Liver (tissue), 9 donors: ENCODE results near the gene COL15A1. TPM values are rescaled to one million over a fixed set of nuclear protein-coding genes. Genes with fewer than 3 reads are reported as not detected.

Experiments used
- DNase-seq: peaks from one replicate; pipeline ENCODE4 v3.0.0-alpha.2; 2017; ENCODE audit warnings: low spot score
- H3K27ac ChIP-seq, 2 donors: one replicate each; pipeline ENCODE4 v1.7.0; 2013; ENCODE audit warnings: inconsistent platforms in 2 of 2, low read length in 2 of 2, control low read depth in 1 of 2, low read depth in 1 of 2, mild to moderate bottlenecking in 1 of 2
- H3K27me3 ChIP-seq, 4 donors: one replicate each; pipeline versions ENCODE4 v1.6.1 to v1.7.0; 2013; ENCODE audit warnings: low read length in 3 of 4, inconsistent platforms in 1 of 4, mild to moderate bottlenecking in 1 of 4, moderate library complexity in 1 of 4; ENCODE audit not compliant: control insufficient read depth in 4 of 4, insufficient read depth in 4 of 4
- H3K36me3 ChIP-seq, 4 donors: one replicate each; pipeline versions ENCODE4 v1.6.1 to v1.7.0; 2013; ENCODE audit warnings: low read length in 3 of 4, mild to moderate bottlenecking in 3 of 4, low read depth in 1 of 4, moderate library complexity in 1 of 4; ENCODE audit not compliant: control insufficient read depth in 4 of 4, insufficient read depth in 3 of 4
- H3K4me1 ChIP-seq, 4 donors: one replicate each; pipeline versions ENCODE4 v1.6.1 to v1.7.0; 2013; ENCODE audit warnings: low read length in 3 of 4, mild to moderate bottlenecking in 3 of 4, moderate library complexity in 1 of 4; ENCODE audit not compliant: control insufficient read depth in 4 of 4, insufficient read depth in 4 of 4
- H3K4me3 ChIP-seq, 3 donors: one replicate each; pipeline versions ENCODE4 v1.6.1 to v1.7.0; 2013; ENCODE audit warnings: low read length in 3 of 3, control low read depth in 1 of 3, low read depth in 1 of 3, mild to moderate bottlenecking in 1 of 3
- H3K9ac ChIP-seq, 2 donors: one replicate each; pipeline ENCODE4 v1.7.0; 2013; ENCODE audit warnings: low read length in 2 of 2, mild to moderate bottlenecking in 2 of 2, moderate library complexity in 2 of 2, control low read depth in 1 of 2, low read depth in 1 of 2
- H3K9me3 ChIP-seq, 4 donors: one replicate each; pipeline versions ENCODE4 v1.6.1 to v1.7.0; 2013; ENCODE audit warnings: low read length in 3 of 4; ENCODE audit not compliant: control insufficient read depth in 4 of 4
- CTCF ChIP-seq: fragments of 150-350 bp; IDR thresholded peaks from 2 replicates; pipeline ENCODE4 v1.5.1; 2017; ENCODE audit warnings: improper control_type of control experiment, low read depth, low read length; ENCODE audit not compliant: missing input control
- EGR1 ChIP-seq, 2 donors: IDR thresholded peaks; 2 replicates each; pipeline ENCODE4 v1.6.1; 2016 to 2018; ENCODE audit warnings: antibody characterized with exemption in 2 of 2, low read depth in 2 of 2
- FOXA1 ChIP-seq: IDR thresholded peaks from 2 replicates; pipeline ENCODE4 v1.6.1; 2016; ENCODE audit warnings: antibody characterized with exemption
- FOXA2 ChIP-seq: IDR thresholded peaks from 2 replicates; pipeline ENCODE4 v1.6.1; 2016; ENCODE audit warnings: antibody characterized with exemption
- GABPA ChIP-seq, 2 donors: IDR thresholded peaks in 1 of 2; conservative IDR thresholded peaks in 1 of 2; 2 replicates each; pipeline ENCODE4 v1.6.1; 2016; ENCODE audit warnings: antibody characterized with exemption in 2 of 2, mild to moderate bottlenecking in 1 of 2, moderate library complexity in 1 of 2
- HNF4A ChIP-seq, 2 donors: conservative IDR thresholded peaks; 2 replicates each; pipeline ENCODE4 v1.6.1; 2016; ENCODE audit warnings: antibody characterized with exemption in 2 of 2, mild to moderate bottlenecking in 2 of 2
- JUND ChIP-seq, 2 donors: IDR thresholded peaks; 2 replicates each; pipeline ENCODE4 v1.6.1; 2016; ENCODE audit warnings: antibody characterized with exemption in 2 of 2
- MAX ChIP-seq: IDR thresholded peaks from 2 replicates; pipeline ENCODE4 v1.6.1; 2016; ENCODE audit warnings: antibody characterized with exemption
- NR2F2 ChIP-seq: IDR thresholded peaks from 2 replicates; pipeline ENCODE4 v1.6.1; 2016; ENCODE audit warnings: antibody characterized with exemption
- RAD21 ChIP-seq, 2 donors: IDR thresholded peaks; 2 replicates each; pipeline ENCODE4 v1.6.1; 2016; ENCODE audit warnings: antibody characterized with exemption in 2 of 2, mild to moderate bottlenecking in 2 of 2
- REST ChIP-seq: IDR thresholded peaks from 2 replicates; pipeline ENCODE4 v1.6.1; 2016; ENCODE audit warnings: antibody characterized with exemption, mild to moderate bottlenecking
- RXRA ChIP-seq, 2 donors: IDR thresholded peaks; 2 replicates each; pipeline ENCODE4 v1.6.1; 2017 to 2018; ENCODE audit warnings: antibody characterized with exemption in 2 of 2, mild to moderate bottlenecking in 1 of 2
- SP1 ChIP-seq: IDR thresholded peaks from 2 replicates; pipeline ENCODE4 v1.6.1; 2018; ENCODE audit warnings: antibody characterized with exemption, mild to moderate bottlenecking
- TAF1 ChIP-seq: conservative IDR thresholded peaks from 2 replicates; pipeline ENCODE4 v1.6.1; 2016; ENCODE audit warnings: antibody characterized with exemption, mild to moderate bottlenecking
- YY1 ChIP-seq: IDR thresholded peaks from 2 replicates; pipeline ENCODE4 v1.6.1; 2016; ENCODE audit warnings: antibody characterized with exemption, mild to moderate bottlenecking
- WGBS: extraction: QIAGEN DNeasy Blood & Tissue Kit; methylation state at CpG from one replicate; pipeline ENCODE4 v1.1.7; 2013; 5-methylcytosine and 5-hydroxymethylcytosine counted together
- polyA plus RNA-seq, 2 donors: library from polyadenylated mRNA; stranded (reverse) in 1 of 2; unstranded in 1 of 2; fragments of 200-250 nt in 1 of 2; fragments of >200 nt in 1 of 2; fragmentation: Nextera tagmentation in 1 of 2; extraction: Ambion mirVana in 1 of 2; gene quantifications; one replicate each; pipeline versions ENCODE4 v1.2.1 to v1.2.3, GENCODE V29; 2013 to 2015
- total RNA-seq, 2 donors: library from RNA; depleted of rRNA; stranded (reverse); fragments of >200 nt; gene quantifications; one replicate each; pipeline ENCODE4 v1.2.3, GENCODE V29; 2014
- donor health status: healthy.
- donor health status: healthy.
- donor health status: healthy.
- donor health status: healthy.
- donor health status: healthy.

The COL15A1 gene
- total and polyA plus RNA-seq, 4 donors = 0.10 to 0.42 (median 0.24) TPM

GRCh38 chr9:99001892-99002291 is 58.2 kb downstream of the COL15A1 start (continued):
- TF ChIP-seq MAX (no peak), GABPA (IDR thresholded peaks at IDR 0.05 in 1 of 2, conservative IDR thresholded peaks at IDR 0.05 in 1 of 2) (no peak)

DNA sequence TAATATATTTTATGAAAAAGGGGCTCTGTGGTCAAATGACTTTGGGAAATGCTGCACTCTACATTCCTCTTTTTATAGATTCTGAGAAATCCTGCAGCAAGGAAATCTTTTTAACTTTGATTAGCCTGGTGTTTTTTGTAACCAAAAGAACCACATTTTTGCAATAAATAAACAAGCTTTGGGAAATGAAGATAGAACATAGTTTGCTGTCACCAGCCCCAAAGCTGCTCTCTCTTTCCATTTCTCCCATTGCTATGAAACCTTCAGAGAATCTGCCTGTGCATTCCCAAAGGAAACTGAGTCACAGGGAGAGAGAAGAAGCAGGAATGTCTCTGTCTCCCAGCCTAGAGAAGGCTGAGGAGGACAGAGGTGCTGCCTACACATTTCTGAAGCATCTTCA is 59.0 kb downstream of the COL15A1 start:
- TF ChIP-seq SP1 (no peak), HNF4A (conservative IDR thresholded peaks at IDR 0.05) (no peak), JUND (IDR thresholded peaks at IDR 0.05) (no peak), NR2F2 (no peak), FOXA1 (no peak), FOXA2 (no peak), MAX (no peak), REST (no peak), TAF1 (no peak), RXRA (IDR thresholded peaks at IDR 0.05) (no peak)
- no peak for DNase-seq

GRCh38 chr9:99003308-99003707 is 59.6 kb downstream of the COL15A1 start:
- Histone ChIP-seq H3K4me3 (no peak overlapping the region), H3K27me3 (no peaks in the 10 kb centered on the region), H3K27ac (no peak overlapping the region), H3K9ac (no peak overlapping the region), H3K36me3 (no peaks in the 10 kb centered on the region), H3K4me1 (peaks cover 3 to 12% (median 7%) of the 10 kb centered on the region in 4 donors), H3K9me3 (no peaks in the 10 kb centered on the region)
- 94% methylated on average over 5 of the region's 5 CpGs for WGBS
- TF ChIP-seq CTCF = no peak
- no peak for TF ChIP-seq FOXA1
- TF ChIP-seq RXRA (IDR thresholded peaks at IDR 0.05) = no peak
- no peak for TF ChIP-seq NR2F2
- no peak for TF ChIP-seq RAD21 (IDR thresholded peaks at IDR 0.05)
- TF ChIP-seq YY1 = no peak
- TF ChIP-seq EGR1 (IDR thresholded peaks at IDR 0.05; ENCODE audit: low read depth in 2 of 2) = no peak
- TF ChIP-seq HNF4A (conservative IDR thresholded peaks at IDR 0.05) = no peak
- no peak for TF ChIP-seq JUND (IDR thresholded peaks at IDR 0.05)
- TF ChIP-seq GABPA (IDR thresholded peaks at IDR 0.05 in 1 of 2, conservative IDR thresholded peaks at IDR 0.05 in 1 of 2) = no peak
- no peak for DNase-seq

More for the DNA sequence above, 59.0 kb downstream of the COL15A1 start:
- Histone ChIP-seq H3K27me3 (no peaks in the 10 kb centered on the region), H3K27ac (no peak overlapping the region), H3K4me3 (no peak overlapping the region), H3K36me3 (no peaks in the 10 kb centered on the region), H3K9me3 (no peaks in the 10 kb centered on the region), H3K9ac (no peak overlapping the region), H3K4me1 (peaks cover 3 to 12% (median 8%) of the 10 kb centered on the region in 4 donors)
